ENCODE data around the gene SGSM1. TPM values are rescaled to one million over a fixed set of nuclear protein-coding genes. Genes with fewer than 3 reads are reported as not detected.

Gene SGSM1
- total RNA-seq, 1 donor from 2014 or later, result 1.7 TPM

- Mint-ChIP-seq H3K27me3 (ENCODE audit: low read depth) (no peaks in the 10 kb centered on the region), H3K4me3 (no peak overlapping the region), H3K36me3 (no peaks in the 10 kb centered on the region), H3K27ac (peak overlapping the region; percentile 50), H3K4me1 (peaks cover 17% of the 10 kb centered on the region), H3K9me3 (no peaks in the 10 kb centered on the region)
- no peak for DNase-seq (ENCODE audit: low spot score in 2 of 2, unreplicated experiment in 2 of 2)
- no peak for TF ChIP-seq CTCF (IDR thresholded peaks at IDR 0.05; ENCODE audit: unreplicated experiment)
Observed at GRCh38 chr22:24968066-24968561, 162.1 kb downstream of the SGSM1 start.

- no peak for TF ChIP-seq CTCF (IDR thresholded peaks at IDR 0.05; ENCODE audit: unreplicated experiment)
- peaks cover 17% of the 10 kb centered on the region for H3K4me1 Mint-ChIP-seq
- no peak overlapping the region for H3K4me3 Mint-ChIP-seq
- no peak for DNase-seq (ENCODE audit: low spot score in 2 of 2, unreplicated experiment in 2 of 2)
- H3K27ac Mint-ChIP-seq, result peak overlapping the region; percentile 17
- H3K27me3 Mint-ChIP-seq (ENCODE audit: low read depth), result no peaks in the 10 kb centered on the region
- no peaks in the 10 kb centered on the region for H3K36me3 Mint-ChIP-seq
- H3K9me3 Mint-ChIP-seq, result no peaks in the 10 kb centered on the region
Observed at GRCh38 chr22:24969560-24970301, 163.7 kb downstream of the SGSM1 start.

GRCh38 chr22:24972369-24972768 is 166.4 kb downstream of the SGSM1 start:
- Mint-ChIP-seq H3K36me3 (no peaks in the 10 kb centered on the region), H3K27me3 (ENCODE audit: low read depth) (no peaks in the 10 kb centered on the region), H3K4me1 (peaks cover 35% of the 10 kb centered on the region), H3K4me3 (no peak overlapping the region), H3K27ac (no peak overlapping the region), H3K9me3 (no peaks in the 10 kb centered on the region)
- DNase-seq (ENCODE audit: low spot score in 2 of 2, unreplicated experiment in 2 of 2), result no peak
- no peak for TF ChIP-seq CTCF (IDR thresholded peaks at IDR 0.05; ENCODE audit: unreplicated experiment)

GRCh38 chr22:24973872-24974271 is 167.9 kb downstream of the SGSM1 start:
- H3K36me3 Mint-ChIP-seq, result no peaks in the 10 kb centered on the region
- H3K4me1 Mint-ChIP-seq, result peaks cover 36% of the 10 kb centered on the region
- DNase-seq (ENCODE audit: low spot score in 2 of 2, unreplicated experiment in 2 of 2), result no peak
- no peaks in the 10 kb centered on the region for H3K9me3 Mint-ChIP-seq
- no peak overlapping the region for H3K4me3 Mint-ChIP-seq
- H3K27ac Mint-ChIP-seq, result no peak overlapping the region
- H3K27me3 Mint-ChIP-seq (ENCODE audit: low read depth), result no peaks in the 10 kb centered on the region
- no peak for TF ChIP-seq CTCF (IDR thresholded peaks at IDR 0.05; ENCODE audit: unreplicated experiment)

- TF ChIP-seq CTCF (IDR thresholded peaks at IDR 0.05; ENCODE audit: unreplicated experiment), result no peak
- Mint-ChIP-seq H3K4me1 (peaks cover 29% of the 10 kb centered on the region), H3K4me3 (no peak overlapping the region), H3K27ac (no peak overlapping the region), H3K27me3 (ENCODE audit: low read depth) (no peaks in the 10 kb centered on the region), H3K9me3 (no peaks in the 10 kb centered on the region), H3K36me3 (no peaks in the 10 kb centered on the region)
- no peak for DNase-seq (ENCODE audit: low spot score in 2 of 2, unreplicated experiment in 2 of 2)
Observed at GRCh38 chr22:24975125-24975640, 169.2 kb downstream of the SGSM1 start.

Data from mesothelial cell of epicardium (in vitro differentiated cells).